SK-N-MC (cell line): Measurements from ENCODE around the gene ACTG2.

Experiments
- DNase-seq: peaks from one replicate; pipeline ENCODE4 v3.0.0-alpha.2; 2011; ENCODE audit warnings: low read depth, low spot score
- H3K27ac ChIP-seq: fragments of 200-600 bp; sonication (generic); 2 replicates; pipeline ENCODE4 v1.5.1; 2016; ENCODE audit warnings: mixed run types
- H3K36me3 ChIP-seq: fragments of 200-600 bp; sonication (generic); 2 replicates; pipeline ENCODE4 v1.6.1; 2017; ENCODE audit warnings: antibody characterized with exemption, low read length, mixed read lengths; ENCODE audit not compliant: insufficient read depth
- H3K4me3 ChIP-seq: fragments of 200-600 bp; sonication (generic); 2 replicates; pipeline ENCODE4 v1.5.1; 2016
- H3K9ac ChIP-seq: fragments of 200-600 bp; sonication (generic); 2 replicates; pipeline ENCODE4 v1.8.0; 2017; ENCODE audit warnings: mixed run types, mixed read lengths; ENCODE audit not compliant: insufficient read length
- H3K9me3 ChIP-seq: fragments of 200-600 bp; sonication (generic); 2 replicates; pipeline ENCODE4 v1.6.1; 2017; ENCODE audit warnings: low read depth, mild to moderate bottlenecking, antibody characterized with exemption, low read length, moderate library complexity, mixed read lengths
- EZH2 ChIP-seq: fragments of 200-600 bp; sonication (generic); IDR thresholded peaks from one replicate; pipeline ENCODE4 v1.6.1; 2017; ENCODE audit warnings: antibody characterized with exemption
- FOXP2 ChIP-seq: optimal IDR thresholded peaks from 2 replicates; pipeline ENCODE3; 2011; ENCODE audit warnings: mild to moderate bottlenecking, moderate library complexity; ENCODE audit not compliant: insufficient read depth; ENCODE audit errors: extremely low read length, control extremely low read depth
- POLR2AphosphoS5 ChIP-seq: IDR thresholded peaks from 2 replicates; pipeline ENCODE4 v1.6.1; 2012; ENCODE audit warnings: mild to moderate bottlenecking, low read depth, low read length, borderline replicate concordance

ACTG2 gene

DNA sequence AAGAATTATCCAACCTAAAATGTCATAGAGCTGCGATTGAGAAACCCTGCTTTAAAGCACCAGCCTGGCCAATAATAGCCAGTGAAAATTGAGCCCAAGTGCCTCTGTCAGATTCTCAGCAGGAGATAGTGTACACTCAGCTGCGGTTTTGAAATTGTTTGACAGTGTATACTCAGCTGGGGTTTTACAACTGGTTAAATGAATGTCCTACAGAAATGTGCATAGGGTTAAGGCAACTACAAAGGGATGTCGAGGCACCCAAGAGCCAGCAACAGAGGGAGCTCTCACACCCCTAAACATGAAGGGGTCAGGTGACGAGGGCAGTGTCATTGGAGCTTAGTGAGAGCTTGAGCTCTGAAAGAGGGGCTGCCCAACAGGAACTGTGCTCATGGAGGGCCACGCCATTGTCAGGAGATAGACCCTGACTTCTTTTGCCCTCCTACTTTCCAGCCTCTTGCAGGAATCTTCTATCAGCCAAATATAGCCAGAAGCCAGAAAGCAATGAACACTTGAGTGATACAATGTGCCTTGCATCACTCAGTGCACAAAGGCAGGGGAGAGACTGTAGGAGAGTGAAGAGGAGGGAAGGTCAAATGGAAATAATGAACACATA is 15.1 kb downstream of the ACTG2 start:
- no peak for DNase-seq
- Histone ChIP-seq H3K27ac (no peak overlapping the region), H3K36me3 (no peaks in the 10 kb centered on the region), H3K9ac (no peak overlapping the region), H3K9me3 (no peaks in the 10 kb centered on the region), H3K4me3 (no peak overlapping the region)
- TF ChIP-seq POLR2AphosphoS5 (no peak), EZH2 (no peak), FOXP2 (no peak)

DNA sequence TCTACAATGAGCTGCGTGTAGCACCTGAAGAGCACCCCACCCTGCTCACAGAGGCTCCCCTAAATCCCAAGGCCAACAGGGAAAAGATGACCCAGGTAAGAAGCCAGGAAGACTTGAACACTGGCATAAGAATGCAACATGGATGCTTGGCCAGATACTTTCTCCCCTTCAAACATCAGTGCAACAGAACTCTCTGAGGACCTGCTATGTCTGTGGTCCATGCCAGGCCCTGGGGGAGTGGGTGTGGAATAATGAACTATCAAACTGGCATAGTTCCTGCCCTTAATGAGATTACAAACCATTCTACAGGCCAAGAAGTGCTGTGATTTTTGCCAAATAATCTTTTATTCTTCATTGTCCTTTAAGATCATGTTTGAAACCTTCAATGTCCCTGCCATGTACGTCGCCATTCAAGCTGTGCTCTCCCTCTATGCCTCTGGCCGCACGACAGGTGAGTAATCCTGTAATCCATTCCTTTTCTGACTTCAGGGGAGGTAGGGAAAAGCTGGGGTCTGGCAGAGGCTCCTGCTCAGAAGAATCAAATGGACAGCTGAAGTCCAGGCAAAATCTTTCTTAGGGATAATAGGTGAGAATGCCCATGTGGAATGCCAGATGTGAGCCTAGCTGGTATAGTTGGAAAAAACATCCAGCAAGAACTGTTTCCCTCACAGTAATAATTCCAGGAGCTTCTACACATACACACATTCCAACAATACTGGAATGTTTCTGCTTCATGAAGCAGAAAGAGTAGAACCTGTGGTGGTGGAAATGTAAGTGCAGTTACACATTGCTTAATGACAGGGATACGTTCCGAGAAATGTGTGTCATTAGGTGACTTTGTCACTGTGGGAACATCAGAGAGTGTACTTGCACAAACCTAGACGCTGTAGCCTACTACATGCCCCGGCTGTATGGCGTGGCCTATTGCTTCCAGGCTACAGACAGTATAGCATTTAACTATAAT is 16.2 kb downstream of the ACTG2 start:
- Histone ChIP-seq H3K4me3 (no peak overlapping the region), H3K27ac (no peak overlapping the region), H3K9ac (no peak overlapping the region), H3K36me3 (no peaks in the 10 kb centered on the region), H3K9me3 (no peaks in the 10 kb centered on the region)
- no peak for TF ChIP-seq EZH2
- DNase-seq = no peak

DNA sequence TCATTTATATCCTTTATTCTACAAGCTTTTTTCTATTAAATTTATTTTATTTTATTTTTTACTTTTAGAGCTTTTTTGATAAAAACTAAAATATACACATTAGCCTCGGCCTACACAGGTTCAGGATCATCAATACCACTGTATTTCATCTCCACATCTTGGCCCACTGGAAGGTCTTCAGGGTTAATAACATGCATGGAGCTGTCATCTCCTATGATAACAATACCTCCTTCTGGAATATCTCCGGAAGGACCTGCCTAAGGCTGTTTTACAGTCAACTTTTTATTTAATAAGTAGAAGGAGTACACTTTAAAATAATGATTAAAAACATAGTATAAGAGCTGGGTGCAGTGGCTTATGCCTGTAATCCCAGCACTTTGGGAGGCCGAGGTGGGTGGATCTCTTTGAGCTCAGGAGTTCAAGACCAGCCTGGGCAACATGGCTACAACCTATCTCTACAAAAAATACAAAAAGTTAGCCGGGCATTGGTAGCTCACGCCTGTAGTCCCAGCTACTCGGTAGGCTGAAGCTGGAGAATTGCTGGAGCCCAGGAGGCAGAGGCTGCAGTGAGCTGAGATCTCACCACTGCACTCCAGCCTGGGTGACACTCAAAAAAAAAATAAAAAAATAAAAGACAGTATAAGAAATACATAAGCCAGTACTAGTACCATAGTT is 18.2 kb downstream of the ACTG2 start:
- DNase-seq = no peak
- H3K9ac ChIP-seq = no peak overlapping the region
- TF ChIP-seq FOXP2 (no peak), POLR2AphosphoS5 (no peak), EZH2 (no peak)
- H3K4me3 ChIP-seq = no peak overlapping the region
- no peaks in the 10 kb centered on the region for H3K36me3 ChIP-seq
- H3K9me3 ChIP-seq = no peaks in the 10 kb centered on the region
- H3K27ac ChIP-seq = no peak overlapping the region

DNA sequence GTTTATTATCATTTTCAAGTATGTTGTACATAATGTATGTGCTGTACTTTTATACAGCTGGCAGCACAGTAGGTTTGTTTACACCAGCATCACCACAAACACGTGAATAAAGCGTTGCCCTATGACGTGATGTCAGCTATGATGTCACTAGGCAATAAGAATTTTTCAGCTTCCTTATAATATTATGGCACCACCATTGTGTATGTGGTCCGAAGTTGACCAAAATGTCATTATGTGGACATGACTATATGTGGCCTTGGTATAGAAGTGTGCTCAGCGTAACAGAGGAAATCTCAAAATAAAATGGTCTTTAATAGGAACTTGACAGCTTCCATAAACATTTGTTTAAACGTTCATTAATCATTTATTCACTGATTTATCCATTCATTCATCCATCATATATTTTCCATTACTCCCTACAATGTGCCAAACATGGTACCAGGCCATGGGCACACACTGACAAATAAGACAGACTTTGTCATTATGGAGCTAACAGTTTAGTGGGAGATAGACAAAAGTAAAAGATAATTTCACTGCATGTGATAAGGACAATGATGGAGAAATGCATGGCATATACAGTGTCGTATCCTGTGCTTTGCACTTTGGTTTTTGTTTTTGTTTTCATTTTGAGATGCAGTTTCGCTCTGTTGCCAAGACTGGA is 18.9 kb downstream of the ACTG2 start:
- DNase-seq = no peak
- TF ChIP-seq EZH2 (no peak), POLR2AphosphoS5 (no peak), FOXP2 (no peak)
- H3K36me3 ChIP-seq = 0 out of 2 replicates have a peak, but pooled peaks cover 1% of the 10 kb centered on the region
- H3K4me3 ChIP-seq = no peak overlapping the region
- H3K27ac ChIP-seq = no peak overlapping the region
- no peak overlapping the region for H3K9ac ChIP-seq
- H3K9me3 ChIP-seq = no peaks in the 10 kb centered on the region

DNA sequence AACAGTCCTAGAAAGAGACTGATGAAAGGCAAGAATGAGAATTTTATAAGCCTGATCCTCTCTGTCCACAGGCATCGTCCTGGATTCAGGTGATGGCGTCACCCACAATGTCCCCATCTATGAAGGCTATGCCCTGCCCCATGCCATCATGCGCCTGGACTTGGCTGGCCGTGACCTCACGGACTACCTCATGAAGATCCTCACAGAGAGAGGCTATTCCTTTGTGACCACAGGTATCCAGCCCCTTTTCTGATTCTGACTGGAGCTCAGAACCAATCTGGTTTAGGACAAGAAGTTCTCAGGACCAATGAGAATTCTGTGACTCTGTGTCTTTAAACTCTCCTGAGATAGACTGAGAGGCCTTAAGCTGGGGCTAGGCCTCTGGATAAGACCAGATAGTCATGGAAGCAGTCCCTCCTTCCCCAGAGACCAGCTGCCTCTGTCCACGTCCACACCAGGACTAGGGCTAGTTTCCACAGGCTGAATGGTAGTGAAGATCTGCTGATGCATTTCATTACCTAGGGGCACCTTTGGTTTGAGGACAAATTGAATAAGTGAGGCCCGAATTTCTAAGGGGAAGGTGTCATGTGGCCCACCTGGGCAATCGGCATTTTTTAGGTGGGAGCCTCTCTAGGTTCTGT is 20.7 kb downstream of the ACTG2 start:
- H3K36me3 ChIP-seq = 0 out of 2 replicates have a peak, but pooled peaks cover 2% of the 10 kb centered on the region
- H3K27ac ChIP-seq = no peak overlapping the region
- DNase-seq = no peak
- H3K4me3 ChIP-seq = no peak overlapping the region
- no peaks in the 10 kb centered on the region for H3K9me3 ChIP-seq
- no peak overlapping the region for H3K9ac ChIP-seq
- TF ChIP-seq EZH2 (no peak), FOXP2 (no peak), POLR2AphosphoS5 (no peak)

DNA sequence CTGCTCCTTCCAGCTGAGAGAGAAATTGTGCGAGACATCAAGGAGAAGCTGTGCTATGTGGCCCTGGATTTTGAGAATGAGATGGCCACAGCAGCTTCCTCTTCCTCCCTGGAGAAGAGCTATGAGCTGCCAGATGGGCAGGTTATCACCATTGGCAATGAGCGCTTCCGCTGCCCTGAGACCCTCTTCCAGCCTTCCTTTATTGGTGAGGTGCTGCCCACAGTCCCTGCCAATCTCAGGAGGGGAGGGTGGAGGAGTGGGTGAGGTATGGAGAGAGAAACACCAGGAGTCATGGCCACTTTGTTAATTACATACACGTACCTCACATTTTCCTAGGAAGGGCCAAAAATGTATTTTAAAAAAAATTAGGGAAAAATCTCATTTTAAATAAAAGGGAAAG is 21.9 kb downstream of the ACTG2 start:
- Histone ChIP-seq H3K9me3 (no peaks in the 10 kb centered on the region), H3K4me3 (no peak overlapping the region), H3K36me3 (0 out of 2 replicates have a peak, but pooled peaks cover 2% of the 10 kb centered on the region), H3K9ac (no peak overlapping the region), H3K27ac (no peak overlapping the region)
- no peak for DNase-seq
- no peak for TF ChIP-seq FOXP2
- no peak for TF ChIP-seq EZH2
- TF ChIP-seq POLR2AphosphoS5 = no peak

DNA sequence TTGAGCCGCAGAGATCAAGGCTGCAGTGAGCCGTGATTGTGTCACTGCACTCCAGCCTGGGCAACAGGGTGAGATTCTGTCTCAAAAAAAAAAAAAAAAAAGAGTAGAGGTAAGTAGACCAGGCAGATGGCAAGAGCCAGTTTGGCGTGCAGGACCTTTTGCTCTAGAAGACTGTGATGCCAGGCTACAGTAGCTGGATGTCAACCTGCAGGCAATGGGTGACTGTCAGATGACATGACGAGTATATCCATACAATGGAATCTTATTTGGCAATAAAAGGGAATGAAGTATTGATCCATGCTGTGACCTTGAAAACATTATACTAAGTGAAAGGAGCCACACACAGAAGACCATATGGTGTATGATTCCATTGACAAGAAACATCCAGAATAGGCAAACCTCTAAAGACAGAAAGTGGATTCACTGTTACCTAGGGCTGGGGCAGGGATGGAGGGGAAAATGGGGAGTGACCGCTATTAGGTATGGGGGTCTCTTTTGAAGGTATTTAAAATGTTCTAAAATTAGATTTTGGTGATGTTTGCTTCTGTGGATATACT is 22.7 kb downstream of the ACTG2 start:
- DNase-seq = no peak
- no peak overlapping the region for H3K4me3 ChIP-seq
- H3K9me3 ChIP-seq = no peaks in the 10 kb centered on the region
- H3K9ac ChIP-seq = no peak overlapping the region
- 0 out of 2 replicates have a peak, but pooled peaks cover 2% of the 10 kb centered on the region for H3K36me3 ChIP-seq
- no peak overlapping the region for H3K27ac ChIP-seq
- TF ChIP-seq FOXP2 (no peak), POLR2AphosphoS5 (no peak), EZH2 (no peak)
